GM21423 (cell line): ENCODE measurements around the gene TAF4B.

ENCODE experiments used
- ATAC-seq: cut with Tn5 transposase; IDR thresholded peaks from one replicate; pipeline ENCODE4 v1.9.1; 2021; ENCODE audit warnings: mild to moderate bottlenecking, moderate library complexity; ENCODE audit not compliant: unreplicated experiment

The TAF4B gene

DNA sequence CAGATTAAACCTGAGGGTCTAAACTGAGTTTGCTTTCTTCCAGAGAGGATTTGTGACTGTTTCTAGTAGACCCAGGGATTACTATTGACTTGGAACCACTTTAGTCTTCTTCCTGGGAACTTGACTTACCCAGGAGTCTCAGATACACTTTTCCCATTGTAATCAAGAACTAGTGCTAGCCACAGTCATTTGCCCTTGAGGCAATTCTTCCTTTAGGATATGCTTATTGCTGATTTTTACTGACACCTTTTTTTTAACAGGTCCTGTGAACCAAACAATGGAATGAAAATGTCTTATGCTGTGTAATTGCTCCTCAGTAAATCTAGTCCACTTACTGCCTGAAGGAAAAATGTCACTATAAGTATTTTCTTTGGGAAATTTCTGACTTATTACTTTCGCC lies 78.3 kb downstream of the TAF4B start:
- ATAC-seq, result no peak

- ATAC-seq, result no peak
These were observed 81.0 kb downstream of the TAF4B start for GRCh38 chr18:26307161-26307773.

- ATAC-seq, result no peak
These were observed 83.0 kb downstream of the TAF4B start for GRCh38 chr18:26309281-26309680.

DNA sequence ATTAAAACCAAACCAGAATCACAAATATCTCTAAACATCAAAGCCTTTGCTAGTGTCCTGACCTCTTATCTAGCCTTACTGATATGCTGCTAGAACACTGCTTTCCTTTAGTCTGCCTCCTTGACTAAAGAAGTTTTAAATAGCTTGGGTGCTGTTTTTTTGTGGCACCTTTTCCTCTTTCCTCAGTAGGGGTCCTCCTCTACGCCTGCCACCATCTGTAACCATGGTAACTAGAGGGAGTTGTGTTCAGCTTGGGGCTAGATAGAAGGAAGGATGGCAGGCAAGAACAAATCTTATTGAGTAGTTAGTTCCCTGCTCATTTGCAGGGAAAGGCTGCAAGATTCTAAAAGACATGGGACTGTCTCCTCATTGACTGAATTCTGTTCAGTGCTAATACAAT lies 86.0 kb downstream of the TAF4B start:
- ATAC-seq, result no peak

DNA sequence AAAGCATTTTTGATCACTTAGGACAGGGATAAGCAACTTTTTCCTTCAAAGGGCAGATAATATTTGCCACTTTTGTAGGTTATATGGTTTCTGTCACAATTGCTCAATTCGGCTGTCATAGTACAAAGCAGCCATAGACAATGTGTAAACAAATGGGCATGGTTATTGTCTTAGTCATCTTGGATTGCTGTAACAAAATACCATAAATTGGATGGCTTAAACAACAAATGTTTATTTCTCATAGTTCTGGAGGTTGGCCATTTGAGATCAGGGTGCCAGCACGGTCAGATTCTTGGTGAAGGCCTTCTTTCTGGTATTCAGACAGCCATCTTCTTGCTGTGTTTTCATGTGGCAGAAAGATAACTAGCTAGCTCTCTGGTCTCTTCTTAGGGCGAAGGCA lies 91.2 kb downstream of the TAF4B start:
- ATAC-seq, result no peak

GRCh38 chr18:26320686-26321085 lies 94.4 kb downstream of the TAF4B start:
- ATAC-seq, result no peak

DNA sequence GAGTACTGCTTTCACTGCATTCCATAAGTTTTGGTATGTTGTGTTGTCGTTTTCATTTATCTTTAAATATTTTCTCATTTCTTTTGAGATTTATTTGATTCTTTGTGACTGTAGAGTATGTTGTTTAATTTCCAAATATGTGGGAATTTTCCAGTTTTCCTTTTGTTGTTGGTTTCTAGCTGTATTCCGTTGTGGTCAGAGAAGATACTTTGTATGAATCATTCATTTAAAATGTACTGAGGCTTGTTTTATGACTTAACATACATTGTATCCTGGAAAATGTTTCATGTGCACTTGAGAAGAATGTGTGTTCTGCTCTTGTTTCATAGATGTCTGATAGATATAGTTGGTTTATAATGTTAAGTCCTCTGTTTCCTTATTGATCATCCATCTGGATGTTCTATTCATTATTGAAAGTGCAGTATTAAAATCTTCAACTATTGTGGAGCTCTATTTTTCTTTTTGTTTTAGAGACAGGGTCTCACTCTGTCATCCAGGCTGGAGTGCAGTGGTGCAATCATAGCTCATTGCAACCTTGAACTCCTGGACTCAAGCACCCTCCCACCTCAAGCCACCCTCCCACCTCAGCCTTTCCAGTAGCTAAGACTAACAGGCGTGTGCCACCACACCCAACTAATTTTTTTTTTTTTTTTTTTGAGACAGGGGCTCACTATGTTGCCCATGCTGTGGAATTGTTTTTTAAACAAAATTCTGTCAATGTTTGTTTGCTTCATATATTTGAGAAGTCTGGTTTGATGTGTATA lies 96.8 kb downstream of the TAF4B start:
- ATAC-seq, result no peak

DNA sequence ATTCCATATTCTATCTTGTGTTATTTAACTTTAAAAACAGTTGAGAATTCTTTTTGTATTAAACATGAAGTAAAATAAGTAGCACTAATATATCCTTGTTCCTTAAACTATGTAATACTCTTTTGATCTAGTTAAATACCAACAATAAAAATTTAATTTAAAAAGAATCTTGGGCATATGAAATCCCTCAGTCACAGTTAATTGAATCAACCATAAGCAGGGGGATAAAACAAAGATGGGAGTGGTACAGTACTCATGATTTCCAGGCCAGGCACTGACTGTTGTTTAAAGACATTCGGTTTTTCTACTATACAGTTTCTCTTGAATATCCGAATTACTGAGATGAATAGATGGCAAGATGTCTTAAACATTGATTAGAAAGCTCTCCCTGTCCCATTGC lies 99.5 kb downstream of the TAF4B start:
- ATAC-seq, result no peak

DNA sequence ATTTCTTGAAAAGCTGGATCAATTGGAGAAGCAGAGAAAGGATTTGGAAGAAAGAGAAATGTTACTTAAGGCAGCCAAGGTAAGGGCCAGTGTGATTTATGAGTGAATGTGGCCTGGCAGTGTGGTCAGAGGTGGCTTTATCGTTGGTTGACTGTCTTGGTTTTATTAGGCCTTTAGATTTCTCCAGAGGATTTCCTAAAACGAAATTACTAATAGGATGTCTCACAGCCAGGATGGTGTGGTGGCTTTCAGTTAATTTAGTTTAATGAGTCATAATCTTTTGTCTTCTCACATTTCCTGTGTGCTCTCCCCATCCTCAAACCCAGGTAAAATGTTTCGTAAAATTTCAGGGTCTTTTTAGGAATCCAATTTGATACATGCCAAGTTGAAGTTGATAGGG lies 100.8 kb downstream of the TAF4B start:
- no peak for ATAC-seq

GRCh38 chr18:26332991-26333390 lies 106.7 kb downstream of the TAF4B start:
- ATAC-seq, result no peak

GRCh38 chr18:26335156-26335555 lies 108.9 kb downstream of the TAF4B start:
- no peak for ATAC-seq

- ATAC-seq, result no peak
These were observed 109.6 kb downstream of the TAF4B start for GRCh38 chr18:26335571-26336487.

- no peak for ATAC-seq
These were observed 110.3 kb downstream of the TAF4B start for GRCh38 chr18:26336572-26336971.

GRCh38 chr18:26342646-26343045 lies 116.4 kb downstream of the TAF4B start:
- no peak for ATAC-seq

GRCh38 chr18:26350961-26351360 lies 124.7 kb downstream of the TAF4B start:
- ATAC-seq, result no peak

GRCh38 chr18:26356045-26356785 lies 130.0 kb downstream of the TAF4B start:
- ATAC-seq, result no peak

DNA sequence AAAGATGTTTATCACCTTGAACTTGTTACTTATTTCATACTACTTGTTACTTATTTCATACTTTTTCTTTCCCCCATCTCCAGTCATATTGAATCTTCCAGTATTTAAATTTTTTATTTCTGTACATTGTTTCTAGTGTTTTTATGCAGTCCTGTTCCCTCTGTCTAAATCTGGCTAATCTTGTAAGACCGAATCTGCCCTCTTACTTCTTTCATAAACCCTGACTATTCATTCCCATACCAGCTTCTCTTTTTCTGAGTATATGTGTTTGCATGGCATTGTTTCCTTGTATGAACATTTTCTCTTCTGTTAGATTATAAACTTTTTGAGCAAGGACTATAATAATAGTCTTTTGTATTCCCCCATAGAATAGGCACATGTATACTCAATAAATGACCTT lies 131.7 kb downstream of the TAF4B start:
- no peak for ATAC-seq

DNA sequence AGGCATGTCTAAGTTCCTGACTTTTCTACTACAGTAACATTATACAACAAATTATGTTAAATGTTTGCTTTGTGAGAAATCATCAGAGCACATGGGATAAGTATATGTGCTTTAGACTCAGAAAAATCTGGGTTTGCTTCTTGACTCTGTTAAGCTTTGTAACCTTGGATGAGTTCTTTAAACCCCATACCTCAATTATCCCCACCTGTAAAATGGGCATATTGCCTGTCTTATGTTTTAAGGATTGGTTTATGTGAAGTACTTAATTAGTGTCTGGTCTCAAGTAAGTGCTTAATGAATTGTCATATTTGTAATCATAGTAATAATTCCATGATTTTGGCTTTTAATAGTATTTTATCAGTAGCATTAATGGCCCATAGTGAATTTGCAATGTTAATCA lies 135.8 kb downstream of the TAF4B start:
- ATAC-seq, result no peak

DNA sequence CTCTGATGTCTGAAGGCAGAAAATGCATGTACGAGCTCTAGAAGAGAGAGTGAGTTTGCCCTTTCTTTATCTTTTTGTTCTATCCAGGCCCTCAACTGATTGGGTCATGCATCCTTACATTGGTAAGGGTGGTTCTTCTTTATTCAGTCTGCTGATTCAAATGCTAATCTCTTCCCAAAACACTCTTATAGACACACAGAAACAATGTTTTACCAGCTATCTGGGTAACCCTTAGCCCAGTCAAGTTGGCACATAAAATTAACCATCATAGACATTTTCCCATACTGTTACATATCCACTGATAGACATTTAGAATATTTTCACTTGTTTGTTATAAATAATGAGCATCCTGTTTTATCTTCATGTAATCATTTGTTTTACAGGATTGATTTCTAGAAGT lies 141.2 kb downstream of the TAF4B start:
- no peak for ATAC-seq

- ATAC-seq, result no peak
These were observed 143.8 kb downstream of the TAF4B start for GRCh38 chr18:26370037-26370436.

GRCh38 chr18:26376105-26376504 lies 149.9 kb downstream of the TAF4B start:
- no peak for ATAC-seq
